Cardiac muscle cell (in vitro differentiated cells and primary cell): ENCODE measurements around the gene DAAM1. TPM values are rescaled to one million over a fixed set of nuclear protein-coding genes. Genes with fewer than 3 reads are reported as not detected.

ENCODE experiments used
- DNase-seq, 2 donors: peaks; one replicate each; pipeline versions ENCODE4 v3.0.0 to v3.0.0-alpha.2; 2010 to 2017; ENCODE audit warnings: low read depth in 1 of 2, low spot score in 1 of 2
- H3K27ac ChIP-seq: fragments of 200-600 bp; sonication (generic); 2 replicates; pipeline ENCODE4 v1.5.1; 2016
- H3K27me3 ChIP-seq: fragments of 200-600 bp; sonication (generic); 2 replicates; pipeline ENCODE4 v1.6.0; 2016; ENCODE audit warnings: control low read depth
- H3K36me3 ChIP-seq: fragments of 200-600 bp; sonication (generic); 2 replicates; pipeline ENCODE4 v1.5.1; 2016; ENCODE audit warnings: control low read depth
- H3K4me1 ChIP-seq: fragments of 200-600 bp; sonication (generic); 2 replicates; pipeline ENCODE4 v1.8.1; 2017; ENCODE audit warnings: low read depth, mild to moderate bottlenecking, mixed run types
- H3K4me3 ChIP-seq: fragments of 200-600 bp; sonication (generic); 2 replicates; pipeline ENCODE4 v1.5.1; 2016; ENCODE audit warnings: mild to moderate bottlenecking
- H3K9me3 ChIP-seq: fragments of 200-600 bp; sonication (generic); 2 replicates; pipeline ENCODE4 v1.5.1; 2017; ENCODE audit warnings: low read depth, mild to moderate bottlenecking, control low read depth
- polyA plus RNA-seq: library from polyadenylated mRNA; unstranded; fragments of >200 nt; fragmentation: Nextera tagmentation; extraction: Ambion mirVana; gene quantifications from 2 replicates; pipeline ENCODE4 v1.2.1, GENCODE V29; 2016
- total RNA-seq: library from RNA; depleted of rRNA; stranded (reverse); fragments of >200 nt; gene quantifications from 2 replicates; pipeline ENCODE4 v1.2.3, GENCODE V29; 2016
- TF ChIP-seq, protein P1 (sequence below): IDR thresholded peaks from 2 replicates; pipeline ENCODE4 v1.5.1; 2012; ENCODE audit warnings: low read depth, mild to moderate bottlenecking, low read length

DAAM1 gene
- total and polyA plus RNA-seq, 2 experiments from 2014 or later = 33.9 to 34.2 TPM

- no peaks in the 10 kb centered on the region for H3K27me3 ChIP-seq
- H3K27ac ChIP-seq = no peak overlapping the region
- H3K9me3 ChIP-seq = no peaks in the 10 kb centered on the region
- H3K4me1 ChIP-seq = peaks cover 20% of the 10 kb centered on the region
- TF ChIP-seq, protein P1, sequence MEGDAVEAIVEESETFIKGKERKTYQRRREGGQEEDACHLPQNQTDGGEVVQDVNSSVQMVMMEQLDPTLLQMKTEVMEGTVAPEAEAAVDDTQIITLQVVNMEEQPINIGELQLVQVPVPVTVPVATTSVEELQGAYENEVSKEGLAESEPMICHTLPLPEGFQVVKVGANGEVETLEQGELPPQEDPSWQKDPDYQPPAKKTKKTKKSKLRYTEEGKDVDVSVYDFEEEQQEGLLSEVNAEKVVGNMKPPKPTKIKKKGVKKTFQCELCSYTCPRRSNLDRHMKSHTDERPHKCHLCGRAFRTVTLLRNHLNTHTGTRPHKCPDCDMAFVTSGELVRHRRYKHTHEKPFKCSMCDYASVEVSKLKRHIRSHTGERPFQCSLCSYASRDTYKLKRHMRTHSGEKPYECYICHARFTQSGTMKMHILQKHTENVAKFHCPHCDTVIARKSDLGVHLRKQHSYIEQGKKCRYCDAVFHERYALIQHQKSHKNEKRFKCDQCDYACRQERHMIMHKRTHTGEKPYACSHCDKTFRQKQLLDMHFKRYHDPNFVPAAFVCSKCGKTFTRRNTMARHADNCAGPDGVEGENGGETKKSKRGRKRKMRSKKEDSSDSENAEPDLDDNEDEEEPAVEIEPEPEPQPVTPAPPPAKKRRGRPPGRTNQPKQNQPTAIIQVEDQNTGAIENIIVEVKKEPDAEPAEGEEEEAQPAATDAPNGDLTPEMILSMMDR = no peak
- H3K36me3 ChIP-seq = peaks cover 2% of the 10 kb centered on the region
- H3K4me3 ChIP-seq = no peak overlapping the region
- DNase-seq = no peak
These were observed 185.6 kb downstream of the DAAM1 start for GRCh38 chr14:59374048-59374447.

DNA sequence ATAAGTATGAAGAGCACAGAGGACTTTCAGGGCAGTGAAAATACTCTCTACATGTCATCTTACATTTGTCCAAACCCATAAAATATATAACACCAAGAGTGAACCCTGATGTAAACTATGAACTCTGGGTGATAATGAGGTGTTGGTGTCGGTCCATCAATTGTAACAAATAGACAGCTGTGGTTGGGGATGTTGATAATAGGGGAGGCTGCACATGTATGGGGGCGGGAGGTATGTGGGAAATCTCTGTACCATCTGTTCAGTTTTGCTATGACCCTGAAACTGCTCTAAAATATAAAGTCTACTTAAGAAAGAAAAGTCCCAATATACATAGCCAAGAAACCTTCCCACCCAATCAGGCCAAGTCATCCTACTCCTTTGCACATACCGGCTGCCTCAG, 188.2 kb downstream of the DAAM1 start:
- no peak overlapping the region for H3K27ac ChIP-seq
- no peaks in the 10 kb centered on the region for H3K27me3 ChIP-seq
- no peaks in the 10 kb centered on the region for H3K9me3 ChIP-seq
- H3K36me3 ChIP-seq = no peaks in the 10 kb centered on the region
- no peak for DNase-seq
- peaks cover 9% of the 10 kb centered on the region for H3K4me1 ChIP-seq
- no peak overlapping the region for H3K4me3 ChIP-seq
- TF ChIP-seq, protein P1 = no peak

- Histone ChIP-seq H3K27me3 (no peaks in the 10 kb centered on the region), H3K36me3 (no peaks in the 10 kb centered on the region), H3K4me3 (no peak overlapping the region), H3K9me3 (no peaks in the 10 kb centered on the region), H3K27ac (no peak overlapping the region), H3K4me1 (peaks cover under 1% of the 10 kb centered on the region)
- TF ChIP-seq, protein P1 = no peak
- peak in 1 of 2 donors; percentile 42 for DNase-seq
These were observed 189.0 kb downstream of the DAAM1 start for GRCh38 chr14:59377491-59377890.

DNA sequence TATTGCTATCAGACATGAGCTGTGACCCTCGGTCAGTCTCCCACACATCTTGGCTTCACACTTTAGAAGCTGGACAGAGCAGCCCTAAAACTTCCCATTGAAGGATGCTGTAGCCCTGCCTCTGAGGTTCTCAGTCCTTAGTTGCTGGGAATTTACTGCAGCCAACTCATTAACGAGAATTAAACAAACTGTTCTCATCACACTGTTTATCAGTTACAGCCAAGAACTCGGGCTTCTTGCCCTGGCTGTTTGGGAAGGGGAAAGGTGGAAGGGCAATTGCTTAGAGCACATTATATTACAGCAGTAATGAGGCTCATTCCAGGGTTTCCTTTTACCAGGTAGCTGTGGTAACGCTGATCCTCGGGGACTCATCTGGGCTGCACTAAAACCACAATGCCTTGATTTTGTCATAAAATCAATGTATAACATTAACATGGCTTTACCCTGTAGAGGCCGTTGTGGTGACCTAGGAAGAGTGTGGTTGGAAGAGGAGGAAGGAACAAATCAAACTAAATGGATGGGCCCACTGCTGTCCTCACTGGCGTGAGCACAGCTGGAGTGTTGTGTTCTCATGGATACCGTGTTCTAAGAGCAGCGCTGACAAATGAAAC, 189.6 kb downstream of the DAAM1 start:
- no peaks in the 10 kb centered on the region for H3K4me1 ChIP-seq
- H3K27ac ChIP-seq = no peak overlapping the region
- H3K9me3 ChIP-seq = no peaks in the 10 kb centered on the region
- DNase-seq = peak in 1 of 2 donors; percentile 21
- H3K27me3 ChIP-seq = no peaks in the 10 kb centered on the region
- TF ChIP-seq, protein P1 = no peak
- no peaks in the 10 kb centered on the region for H3K36me3 ChIP-seq
- H3K4me3 ChIP-seq = no peak overlapping the region

DNA sequence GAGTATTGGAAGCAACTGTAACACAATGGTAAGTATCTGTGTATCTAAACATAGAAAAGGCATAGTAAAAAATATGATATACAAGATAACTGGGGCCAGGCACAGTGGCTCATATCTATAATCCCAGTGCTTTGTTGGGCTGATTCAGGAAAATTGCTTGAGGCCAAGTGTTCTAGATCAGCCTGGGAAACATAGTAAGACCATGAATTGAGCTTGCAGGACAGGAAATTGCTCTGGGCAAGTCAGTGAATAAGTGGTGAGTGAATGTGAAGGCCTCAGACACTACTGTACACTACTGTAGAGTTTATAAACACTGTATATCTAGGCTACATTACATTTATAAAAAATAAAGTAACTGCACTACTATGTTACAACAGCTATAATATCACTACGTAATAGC, 201.5 kb downstream of the DAAM1 start:
- no peaks in the 10 kb centered on the region for H3K9me3 ChIP-seq
- no peak overlapping the region for H3K27ac ChIP-seq
- no peaks in the 10 kb centered on the region for H3K4me1 ChIP-seq
- H3K4me3 ChIP-seq = no peak overlapping the region
- no peaks in the 10 kb centered on the region for H3K36me3 ChIP-seq
- no peak for DNase-seq
- TF ChIP-seq, protein P1 = no peak
- H3K27me3 ChIP-seq = no peaks in the 10 kb centered on the region
